CD4-positive, alpha-beta memory T cell (primary cell): ENCODE measurements around the gene AHSG. TPM values are rescaled to one million over a fixed set of nuclear protein-coding genes. Genes with fewer than 3 reads are reported as not detected.

ENCODE experiments used
- CTCF ChIA-PET: fragments of 350-600 bp; sonication (Branson Sonifier 250); formaldehyde crosslinking; loops from one replicate; lab custom pipeline; 2021; ENCODE audit warnings: inconsistent platforms; ENCODE audit not compliant: partially characterized antibody; lab: Charles Lee
- POLR2A ChIA-PET: fragments of 350-600 bp; sonication (Branson Sonifier 250); formaldehyde crosslinking; loops from one replicate; lab custom pipeline; 2021; ENCODE audit not compliant: partially characterized antibody; lab: Charles Lee
- DNase-seq, 5 donors: peaks; one replicate each; pipeline versions ENCODE4 v3.0.0 to v3.0.0-alpha.2; 2020 to 2022; ENCODE audit warnings: mixed read lengths in 1 of 5
- H3K27ac ChIP-seq: one replicate; pipeline ENCODE4 v1.7.0; 2013; ENCODE audit warnings: low read depth, low read length
- H3K27me3 ChIP-seq: 2 replicates; pipeline ENCODE4 v1.7.0; 2013; ENCODE audit warnings: mild to moderate bottlenecking, low read length, moderate library complexity; ENCODE audit not compliant: insufficient read depth
- H3K36me3 ChIP-seq: 2 replicates; pipeline ENCODE4 v1.7.0; 2013; ENCODE audit warnings: mild to moderate bottlenecking, low read length, moderate library complexity; ENCODE audit not compliant: insufficient read depth
- H3K4me1 ChIP-seq: 2 replicates; pipeline ENCODE4 v1.7.0; 2013; ENCODE audit warnings: mild to moderate bottlenecking, low read length, moderate library complexity; ENCODE audit not compliant: insufficient read depth
- H3K4me3 ChIP-seq, 2 donors: one replicate each; pipeline ENCODE4 v1.7.0; 2013; ENCODE audit warnings: low read length in 2 of 2, mild to moderate bottlenecking in 1 of 2
- H3K9me3 ChIP-seq, 2 donors: one replicate each; pipeline ENCODE4 v1.7.0; 2013; ENCODE audit warnings: low read length in 2 of 2, control low read depth in 1 of 2; ENCODE audit not compliant: control insufficient read depth in 1 of 2
- H3K27ac Mint-ChIP-seq, 7 donors: one replicate each; pipeline ENCODE4 v1.8.0; 2020 to 2021; ENCODE audit warnings: mixed read lengths in 7 of 7, mild to moderate bottlenecking in 6 of 7, inconsistent platforms in 3 of 7, moderate library complexity in 3 of 7
- H3K27me3 Mint-ChIP-seq, 2 donors: one replicate each; pipeline ENCODE4 v1.8.0; 2020 to 2021; ENCODE audit warnings: mixed read lengths in 2 of 2
- H3K36me3 Mint-ChIP-seq, 2 donors: one replicate each; pipeline ENCODE4 v1.8.0; 2020 to 2021; ENCODE audit warnings: mixed read lengths in 2 of 2, inconsistent platforms in 1 of 2, mild to moderate bottlenecking in 1 of 2
- H3K4me1 Mint-ChIP-seq, 4 donors: one replicate each; pipeline ENCODE4 v1.8.0; 2020 to 2021; ENCODE audit warnings: mixed read lengths in 4 of 4, mild to moderate bottlenecking in 1 of 4
- H3K4me3 Mint-ChIP-seq, 8 donors: one replicate each; pipeline ENCODE4 v1.8.0; 2020 to 2021; ENCODE audit warnings: mixed read lengths in 8 of 8, mild to moderate bottlenecking in 7 of 8, moderate library complexity in 6 of 8, inconsistent platforms in 3 of 8
- H3K9me3 Mint-ChIP-seq, 8 donors: one replicate each; pipeline ENCODE4 v1.8.0; 2020 to 2021; ENCODE audit warnings: mixed read lengths in 8 of 8, mild to moderate bottlenecking in 5 of 8, inconsistent platforms in 3 of 8, moderate library complexity in 1 of 8
- intact Hi-C: fragments of 100-400 bp; cut with micrococcal nuclease; formaldehyde crosslinking; loops from one replicate; pipeline ENCODE4 v1.15.1; 2023
- polyA plus RNA-seq, 2 donors: library from polyadenylated mRNA; unstranded; fragments of 300-500 nt; fragmentation: Illumina TruSeq; gene quantifications; one replicate each; pipeline ENCODE4 v1.2.3, GENCODE V29; 2021
- total RNA-seq, 2 experiments: library from RNA; stranded (reverse); gene quantifications; one replicate each; pipeline ENCODE4 v1.2.3, GENCODE V29; 2021

Gene AHSG
- total and polyA plus RNA-seq, 4 experiments from 2014 or later, result not detected

DNA sequence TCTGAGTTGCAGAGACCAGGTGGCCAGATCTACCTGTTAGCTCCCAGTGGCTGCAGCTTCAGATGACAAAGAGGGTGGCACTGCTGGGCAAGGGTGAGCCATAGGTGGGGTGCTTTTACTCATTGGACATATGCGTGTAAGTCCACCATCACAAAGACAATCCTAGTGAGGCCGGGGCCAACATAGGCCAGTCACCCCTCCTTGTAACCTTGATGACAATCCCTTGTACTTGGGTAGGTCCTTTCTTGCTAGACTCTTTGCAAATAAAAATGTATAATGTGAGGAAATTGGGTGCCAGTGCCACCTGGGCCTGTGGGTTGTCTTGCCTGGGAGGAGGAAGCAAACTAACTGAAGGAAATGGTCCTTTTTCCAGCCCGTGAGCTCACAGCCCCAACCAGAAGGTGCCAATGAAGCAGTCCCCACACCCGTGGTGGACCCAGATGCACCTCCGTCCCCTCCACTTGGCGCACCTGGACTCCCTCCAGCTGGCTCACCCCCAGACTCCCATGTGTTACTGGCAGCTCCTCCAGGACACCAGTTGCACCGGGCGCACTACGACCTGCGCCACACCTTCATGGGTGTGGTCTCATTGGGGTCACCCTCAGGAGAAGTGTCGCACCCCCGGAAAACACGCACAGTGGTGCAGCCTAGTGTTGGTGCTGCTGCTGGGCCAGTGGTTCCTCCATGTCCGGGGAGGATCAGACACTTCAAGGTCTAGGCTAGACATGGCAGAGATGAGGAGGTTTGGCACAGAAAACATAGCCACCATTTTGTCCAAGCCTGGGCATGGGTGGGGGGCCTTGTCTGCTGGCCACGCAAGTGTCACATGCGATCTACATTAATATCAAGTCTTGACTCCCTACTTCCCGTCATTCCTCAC is 7.6 kb downstream of the AHSG start:
- Histone ChIP-seq H3K9me3 (no peaks in the 10 kb centered on the region), H3K4me1 (peaks cover 10% of the 10 kb centered on the region), H3K4me3 (no peak overlapping the region), H3K36me3 (no peaks in the 10 kb centered on the region), H3K27me3 (no peaks in the 10 kb centered on the region), H3K27ac (no peak overlapping the region)
- H3K4me1 Mint-ChIP-seq, result peaks cover 5 to 15% (median 9%) of the 10 kb centered on the region in 4 donors
- intact Hi-C loops, result no loop called here
- H3K27me3 Mint-ChIP-seq, result peaks cover 11 to 15% of the 10 kb centered on the region in 2 donors
- ChIA-PET POLR2A (no interaction called here), CTCF (interaction anchor here (0.7 to 6.9 kb wide), 8 partner anchors 9 to 751 kb away, joined by 3 to 58 read pairs (median 3); no protein-coding TSS in a partner anchor)
- no peak overlapping the region for H3K4me3 Mint-ChIP-seq
- no peak for DNase-seq
- H3K36me3 Mint-ChIP-seq, result no peaks in the 10 kb centered on the region
- H3K9me3 Mint-ChIP-seq, result no peaks in the 10 kb centered on the region
- H3K27ac Mint-ChIP-seq, result no peak overlapping the region

DNA sequence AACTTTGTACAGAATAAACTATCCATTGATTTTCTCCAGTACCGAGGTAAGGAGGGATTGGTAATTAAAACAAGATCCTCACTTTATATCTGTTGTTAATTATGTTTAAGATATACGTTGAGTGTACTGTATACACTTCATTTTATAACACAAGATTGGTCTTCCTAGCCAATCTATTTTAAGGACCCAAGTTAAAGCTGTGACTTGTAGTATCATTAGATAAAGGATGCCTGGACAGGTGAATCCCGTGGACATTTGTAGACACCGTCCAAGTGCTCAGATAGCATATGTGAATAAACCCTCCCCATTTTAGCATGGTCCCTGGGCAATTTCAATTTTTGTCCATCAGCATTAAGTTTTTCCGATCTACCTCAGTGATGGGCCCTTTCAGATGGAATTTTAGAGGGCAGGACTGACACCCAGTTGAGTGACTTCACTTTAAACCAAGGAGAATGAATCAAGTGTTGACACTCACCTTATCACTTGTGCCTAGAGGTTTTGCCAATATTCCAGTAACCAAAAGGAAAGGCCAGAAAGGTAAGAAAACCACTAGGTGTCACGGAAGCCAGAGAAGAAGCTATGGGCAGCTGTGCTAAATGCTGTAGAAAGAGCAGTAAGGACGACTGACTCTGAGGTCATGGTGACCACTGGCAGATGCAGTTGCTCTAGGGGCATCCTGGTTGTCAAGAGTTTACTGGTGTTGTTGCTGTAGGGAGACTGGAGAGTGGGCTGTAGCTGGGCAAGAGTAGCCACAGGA is 9.2 kb downstream of the AHSG start:
- H3K27me3 ChIP-seq, result no peaks in the 10 kb centered on the region
- H3K4me3 ChIP-seq, result no peak overlapping the region
- H3K27ac Mint-ChIP-seq, result no peak overlapping the region
- ChIA-PET POLR2A (no interaction called here), CTCF (interaction anchor here (0.6 to 1.7 kb wide), 2 partner anchors 67 to 679 kb away, joined by 3 to 4 read pairs; no protein-coding TSS in a partner anchor)
- no peaks in the 10 kb centered on the region for H3K9me3 Mint-ChIP-seq
- H3K4me3 Mint-ChIP-seq, result no peak overlapping the region
- no peaks in the 10 kb centered on the region for H3K36me3 ChIP-seq
- H3K4me1 ChIP-seq, result peaks cover 4% of the 10 kb centered on the region
- peaks cover 2 to 6% (median 4%) of the 10 kb centered on the region in 4 donors for H3K4me1 Mint-ChIP-seq
- no peak overlapping the region for H3K27ac ChIP-seq
- H3K36me3 Mint-ChIP-seq, result no peaks in the 10 kb centered on the region
- no peaks in the 10 kb centered on the region for H3K9me3 ChIP-seq
- peaks cover 8 to 14% of the 10 kb centered on the region in 2 donors for H3K27me3 Mint-ChIP-seq
- no peak for DNase-seq
- intact Hi-C loops, result no loop called here

DNA sequence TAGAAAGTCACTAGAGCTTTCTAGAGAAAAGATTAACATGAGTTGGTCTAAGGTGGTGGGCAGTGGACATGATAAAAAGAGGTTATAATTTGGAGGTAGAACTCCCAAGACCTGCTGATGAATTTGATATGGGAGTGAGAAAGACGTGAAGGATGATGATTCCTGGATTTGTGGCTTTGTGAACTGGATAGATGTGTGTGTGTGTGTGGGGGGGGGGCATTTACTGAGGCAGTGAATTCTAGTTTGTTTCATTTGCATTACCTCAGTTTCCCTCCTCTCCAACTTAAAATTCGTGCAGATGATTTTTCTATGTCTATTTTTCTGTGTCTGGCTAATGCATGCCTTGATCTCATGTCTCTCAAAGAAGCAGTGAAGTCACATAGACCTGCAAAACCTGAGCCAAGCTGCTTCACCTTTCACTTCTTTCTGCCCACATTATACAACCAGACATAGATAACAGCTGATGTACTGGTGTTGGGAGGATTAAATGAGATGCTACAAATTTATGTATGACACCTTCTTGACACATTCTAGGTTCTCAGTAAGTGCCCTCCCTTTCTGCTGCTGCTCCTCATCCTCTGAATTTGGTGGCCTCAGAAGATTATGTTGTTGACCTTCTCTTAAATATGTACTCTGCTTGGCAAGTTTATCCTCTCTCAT is 9.9 kb downstream of the AHSG start:
- H3K9me3 Mint-ChIP-seq, result peaks cover 0 to under 1% (median 0%) of the 10 kb centered on the region in 8 donors
- CTCF ChIA-PET, result interaction anchor here (0.5 to 4.7 kb wide), 3 partner anchors 7 to 679 kb away, joined by 3 to 37 read pairs (median 4); partner anchors contain the start of gene AHSG

DNA sequence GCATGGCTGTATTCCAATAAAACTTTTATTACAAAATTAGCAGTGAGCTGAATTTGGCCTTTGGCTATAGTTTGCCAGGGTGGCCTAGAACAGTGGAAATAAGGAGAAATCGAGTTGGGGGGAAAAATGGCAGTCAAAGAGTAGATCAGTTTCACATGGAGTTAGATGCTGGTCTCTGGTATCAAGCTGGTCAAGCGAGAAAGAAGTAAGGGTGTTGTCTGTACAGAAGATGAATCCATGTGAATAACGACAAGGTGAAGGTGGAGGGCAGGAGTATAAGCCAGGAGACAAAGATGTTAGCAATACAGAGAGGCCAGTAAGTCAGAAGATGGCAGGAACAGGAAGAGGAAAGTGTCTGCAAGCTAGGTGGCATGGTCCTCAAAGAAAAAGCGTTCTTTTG is 11.7 kb downstream of the AHSG start:
- POLR2A ChIA-PET, result no interaction called here
- Histone ChIP-seq H3K27me3 (no peaks in the 10 kb centered on the region), H3K4me1 (no peaks in the 10 kb centered on the region), H3K27ac (no peak overlapping the region), H3K4me3 (no peak overlapping the region), H3K9me3 (no peaks in the 10 kb centered on the region), H3K36me3 (no peaks in the 10 kb centered on the region)
- H3K4me1 Mint-ChIP-seq, result no peaks in the 10 kb centered on the region
- peaks cover 0 to 2% (median 0%) of the 10 kb centered on the region in 8 donors for H3K9me3 Mint-ChIP-seq
- H3K36me3 Mint-ChIP-seq, result no peaks in the 10 kb centered on the region
- no peak overlapping the region for H3K27ac Mint-ChIP-seq
- peaks cover 8 to 9% of the 10 kb centered on the region in 2 donors for H3K27me3 Mint-ChIP-seq
- intact Hi-C loops, result no loop called here
- H3K4me3 Mint-ChIP-seq, result no peak overlapping the region
- CTCF ChIA-PET, result interaction anchor here (1.0 to 4.7 kb wide), 4 partner anchors 9 to 681 kb away, joined by 3 to 37 read pairs (median 5); partner anchors contain the start of gene AHSG
- no peak for DNase-seq

More for the DNA sequence above, 9.9 kb downstream of the AHSG start:
- DNase-seq, result no peak
- POLR2A ChIA-PET, result no interaction called here
- Mint-ChIP-seq H3K4me3 (no peak overlapping the region), H3K27me3 (peaks cover 6 to 12% of the 10 kb centered on the region in 2 donors), H3K36me3 (no peaks in the 10 kb centered on the region), H3K27ac (no peak overlapping the region), H3K4me1 (no peaks in the 10 kb centered on the region)
- H3K4me3 ChIP-seq, result no peak overlapping the region
- no peaks in the 10 kb centered on the region for H3K4me1 ChIP-seq
- H3K27ac ChIP-seq, result no peak overlapping the region
- no peaks in the 10 kb centered on the region for H3K36me3 ChIP-seq
- H3K27me3 ChIP-seq, result no peaks in the 10 kb centered on the region
- intact Hi-C loops, result no loop called here
- H3K9me3 ChIP-seq, result no peaks in the 10 kb centered on the region

DNA sequence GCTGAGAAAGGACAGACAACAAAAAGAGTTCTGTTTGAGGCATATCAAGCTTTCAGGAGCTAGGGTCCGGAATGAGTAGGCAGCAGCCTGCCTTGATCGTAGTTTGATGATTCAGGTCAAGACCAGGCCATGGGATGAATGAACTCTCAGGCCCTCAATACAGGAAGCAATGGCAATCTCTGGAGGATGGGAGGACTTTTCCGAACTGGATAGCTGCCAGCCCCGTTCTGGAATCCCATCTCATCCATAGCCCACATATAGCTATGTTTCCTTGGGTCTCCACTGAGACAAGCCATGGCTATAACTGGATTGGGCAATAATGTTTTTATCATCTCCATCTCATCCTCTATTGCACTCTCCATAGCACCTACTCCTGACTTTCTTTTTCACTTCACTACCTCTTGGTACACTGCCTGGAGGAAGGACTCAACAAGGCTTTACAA is 12.8 kb downstream of the AHSG start:
- Mint-ChIP-seq H3K27me3 (peaks cover 9 to 10% of the 10 kb centered on the region in 2 donors), H3K36me3 (no peaks in the 10 kb centered on the region), H3K27ac (no peak overlapping the region), H3K4me1 (no peaks in the 10 kb centered on the region), H3K9me3 (peaks cover 0 to 2% (median 0%) of the 10 kb centered on the region in 8 donors), H3K4me3 (no peak overlapping the region)
- POLR2A ChIA-PET, result no interaction called here
- Histone ChIP-seq H3K4me1 (no peaks in the 10 kb centered on the region), H3K36me3 (no peaks in the 10 kb centered on the region), H3K9me3 (no peaks in the 10 kb centered on the region), H3K27ac (no peak overlapping the region), H3K4me3 (no peak overlapping the region), H3K27me3 (no peaks in the 10 kb centered on the region)
- intact Hi-C loops, result no loop called here
- no peak for DNase-seq
- CTCF ChIA-PET, result interaction anchor here (1.5 to 4.7 kb wide), 3 partner anchors 10 to 366 kb away, joined by 3 to 37 read pairs (median 7); partner anchors contain the start of gene AHSG

DNA sequence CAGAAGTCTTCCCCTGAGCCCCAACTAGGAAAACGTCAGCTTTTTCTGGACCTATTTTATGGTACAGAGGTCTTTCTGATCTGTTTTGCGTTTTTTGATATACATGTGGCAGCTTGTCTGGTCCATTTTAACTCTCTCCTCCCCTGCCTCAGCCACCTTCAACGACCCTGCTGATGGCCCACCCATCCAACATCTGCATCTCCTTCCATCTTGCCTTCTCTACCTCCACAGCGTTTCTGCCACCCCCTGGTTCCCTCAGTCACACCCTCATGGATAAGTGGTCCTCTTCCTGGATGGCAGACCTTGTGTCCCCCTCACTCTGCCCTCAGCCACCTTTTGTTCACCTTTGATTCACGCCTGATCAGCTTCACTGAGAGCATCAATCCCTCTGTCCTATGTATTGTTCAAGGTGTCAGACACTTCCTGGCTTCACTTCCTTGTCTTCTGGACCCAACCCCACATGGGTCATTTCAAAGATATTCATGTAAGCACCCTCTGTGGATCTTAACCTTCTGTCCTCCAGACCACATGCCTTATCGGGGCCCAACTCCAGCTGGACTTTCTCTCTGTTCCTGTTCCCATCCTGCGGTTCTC is 13.5 kb downstream of the AHSG start:
- no peak overlapping the region for H3K27ac Mint-ChIP-seq
- no peak overlapping the region for H3K4me3 ChIP-seq
- H3K36me3 Mint-ChIP-seq, result no peaks in the 10 kb centered on the region
- H3K27ac ChIP-seq, result no peak overlapping the region
- intact Hi-C loops, result no loop called here
- no peaks in the 10 kb centered on the region for H3K36me3 ChIP-seq
- H3K9me3 Mint-ChIP-seq, result peaks cover 0 to 2% (median 0%) of the 10 kb centered on the region in 8 donors
- ChIA-PET CTCF (interaction anchor here (2.5 to 4.7 kb wide), 2 partner anchors 11 to 195 kb away, joined by 7 to 37 read pairs; partner anchors contain the start of gene AHSG), POLR2A (no interaction called here)
- H3K4me1 Mint-ChIP-seq, result peaks cover 0 to 1% (median 0%) of the 10 kb centered on the region in 4 donors
- no peaks in the 10 kb centered on the region for H3K9me3 ChIP-seq
- H3K27me3 Mint-ChIP-seq, result peaks cover 5 to 14% of the 10 kb centered on the region in 2 donors
- H3K4me3 Mint-ChIP-seq, result no peak overlapping the region
- no peak for DNase-seq
- H3K4me1 ChIP-seq, result no peaks in the 10 kb centered on the region
- H3K27me3 ChIP-seq, result no peaks in the 10 kb centered on the region
